Measurements from ENCODE around the gene INTS11.

Gene INTS11

GRCh38 chr1:1359308-1359663, 34.8 kb upstream of the INTS11 start:
- DNase-seq: peak; percentile 76

- DNase-seq: peak; percentile 71
These were observed 34.2 kb upstream of the INTS11 start, which contains the start of gene MXRA8 for GRCh38 chr1:1358433-1359271. TSS of gene MXRA8 (minus strand) at chr1:1358555. CDS start at chr1:1358504, 51 bp downstream.

GRCh38 chr1:1357871-1358432, 33.5 kb upstream of the INTS11 start:
- peak; percentile 81 for DNase-seq

- DNase-seq: no peak
These were observed 32.4 kb upstream of the INTS11 start for GRCh38 chr1:1356796-1357401.

GRCh38 chr1:1356166-1356795, 31.8 kb upstream of the INTS11 start:
- DNase-seq: no peak

GRCh38 chr1:1355416-1355815, 31.0 kb upstream of the INTS11 start:
- peak; percentile 50 for DNase-seq

- peak; percentile 63 for DNase-seq
These were observed 30.1 kb upstream of the INTS11 start for GRCh38 chr1:1354271-1355247.

- DNase-seq: peak; percentile 58
These were observed 29.1 kb upstream of the INTS11 start for GRCh38 chr1:1353389-1354151.

- DNase-seq: no peak
These were observed 28.4 kb upstream of the INTS11 start for GRCh38 chr1:1352786-1353388.

GRCh38 chr1:1351511-1352427, 27.3 kb upstream of the INTS11 start:
- peak; percentile 47 for DNase-seq

GRCh38 chr1:1349256-1350012, 25.0 kb upstream of the INTS11 start, which contains the start of gene DVL1:
TSS of gene DVL1 (minus strand) at chr1:1349418. CDS start at chr1:1349065, 353 bp downstream.
- peak; percentile 90 for DNase-seq

GRCh38 chr1:1348420-1349255, 24.2 kb upstream of the INTS11 start:
- DNase-seq: peak; percentile 56

GRCh38 chr1:1347663-1348419, 23.4 kb upstream of the INTS11 start:
- DNase-seq: peak; percentile 61

- DNase-seq: no peak
These were observed 22.7 kb upstream of the INTS11 start for GRCh38 chr1:1347026-1347595.

GRCh38 chr1:1346501-1346890, 22.0 kb upstream of the INTS11 start:
- no peak for DNase-seq

GRCh38 chr1:1345860-1346500, 21.5 kb upstream of the INTS11 start:
- DNase-seq: no peak
